ENCODE measurements around the gene RENBP. TPM values are rescaled to one million over a fixed set of nuclear protein-coding genes. Genes with fewer than 3 reads are reported as not detected.

Gene RENBP
- total RNA-seq, 1 experiment from 2014 or later, result 7.1 TPM

GRCh38 chrX:153924149-153924861 lies 20.1 kb downstream of the RENBP start:
- Mint-ChIP-seq H3K4me3 (no peak overlapping the region; a peak in 1 of 5 replicates), H3K9me3 (peaks cover 50 to 71% of the 10 kb centered on the region in 2 experiments), H3K36me3 (ENCODE audit: insufficient read depth in 1 of 3, low read depth in 3 of 3) (peaks cover 9 to 16% (median 10%) of the 10 kb centered on the region in 3 experiments; a peak in 5 of 7 replicates), H3K4me1 (peaks cover 13 to 33% of the 10 kb centered on the region in 2 experiments), H3K27ac (no peak overlapping the region), H3K27me3 (ENCODE audit: low read depth) (no peaks in the 10 kb centered on the region; the same call in none of the 2 replicates)
- no peak overlapping the region for H3K56ac ChIP-seq (ENCODE audit: insufficient read length, low read depth, low read length)
- peak; percentile 34; the same call in 2 of the 3 replicates for TF ChIP-seq CTCF (conservative IDR thresholded peaks at IDR 0.05)
- H3K79me1 ChIP-seq (ENCODE audit: insufficient read depth, low read depth, low read length, poor library complexity, severe bottlenecking), result no peaks in the 10 kb centered on the region
- no peaks in the 10 kb centered on the region for H3K4me1 ChIP-seq (ENCODE audit: insufficient read depth, low read length)
- no peak overlapping the region for H2BK5ac ChIP-seq (ENCODE audit: insufficient read length, low read length)
- no peaks in the 10 kb centered on the region for H4K20me1 ChIP-seq (ENCODE audit: control insufficient read depth, insufficient read depth, insufficient read length)
- H2BK15ac ChIP-seq (ENCODE audit: low read depth, low read length), result no peak overlapping the region
- no peak overlapping the region for H3K9ac ChIP-seq (ENCODE audit: extremely low read depth, insufficient read length, low read length)
- H4K5ac ChIP-seq (ENCODE audit: insufficient read length, low read depth, low read length), result no peak overlapping the region
- WGBS (ENCODE audit: extremely low coverage, insufficient read length, low lambda C conversion rate), result no CpG with 5 or more reads among the region's 14 CpGs
- H3K23ac ChIP-seq (ENCODE audit: insufficient read length, low read depth, low read length), result no peak overlapping the region
- no peak overlapping the region for H4K8ac ChIP-seq (replicated peaks; ENCODE audit: insufficient read length, low read depth, low read length)
- DNase-seq, result no peak
- H3K27me3 ChIP-seq (ENCODE audit: insufficient read depth, low read length), result no peaks in the 10 kb centered on the region
- H3K14ac ChIP-seq (ENCODE audit: insufficient read depth, low read length), result no peak overlapping the region
- no peak overlapping the region for H2BK20ac ChIP-seq (ENCODE audit: low read depth, low read length, poor library complexity, severe bottlenecking)
- H2BK12ac ChIP-seq (ENCODE audit: insufficient read length, low read depth, low read length), result no peak overlapping the region
- H2AK5ac ChIP-seq (ENCODE audit: insufficient read length, low read length), result no peak overlapping the region
- H3K27ac ChIP-seq (ENCODE audit: insufficient read length, low read depth, low read length), result no peak overlapping the region
- H3K18ac ChIP-seq (ENCODE audit: insufficient read length, low read depth, low read length), result no peak overlapping the region
- peaks cover 2% of the 10 kb centered on the region for H3K9me3 ChIP-seq (ENCODE audit: control insufficient read depth, low read depth, low read length)
- H3K4ac ChIP-seq (ENCODE audit: low read depth, low read length), result no peak overlapping the region
- H2AFZ ChIP-seq (ENCODE audit: low read length), result no peak overlapping the region
- no peak overlapping the region for H2BK120ac ChIP-seq (ENCODE audit: low read depth, low read length, poor library complexity, severe bottlenecking)
- H4K91ac ChIP-seq (ENCODE audit: insufficient read length, low read depth, low read length), result no peak overlapping the region
- no peak overlapping the region for H3T11ph ChIP-seq (ENCODE audit: low read length)
- no peaks in the 10 kb centered on the region for H3K79me2 ChIP-seq (ENCODE audit: insufficient read depth, low read length)
- peaks cover 22% of the 10 kb centered on the region for H3K23me2 ChIP-seq (ENCODE audit: insufficient read length, low read depth, low read length, poor library complexity, severe bottlenecking)
- no peak overlapping the region for H3K4me2 ChIP-seq (ENCODE audit: insufficient read depth, insufficient read length, low read length)
